ENCODE data around the gene HSD17B7.

- TF ChIP-seq CTCF (conservative IDR thresholded peaks at IDR 0.05 in 1 of 2, IDR thresholded peaks at IDR 0.05 in 1 of 2; ENCODE audit: extremely low read depth in 1 of 2, insufficient read depth in 1 of 2, low read depth in 1 of 2, low read length in 2 of 2), result no peak
- TF ChIP-seq EZH2 (IDR thresholded peaks at IDR 0.05; ENCODE audit: borderline replicate concordance, low read length), result no peak
Observed at GRCh38 chr1:162740755-162741154, 49.7 kb upstream of the HSD17B7 start.
